NCI-H460 (cell line): ENCODE measurements around the gene PYGO2. TPM values are rescaled to one million over a fixed set of nuclear protein-coding genes. Genes with fewer than 3 reads are reported as not detected.

Experiments used
- DNase-seq: peaks from one replicate; pipeline ENCODE4 v3.0.0-alpha.2; 2016; ENCODE audit warnings: low read depth; ENCODE audit errors: extremely low read depth
- polyA plus RNA-seq: library from polyadenylated mRNA; depleted of rRNA; stranded (reverse); fragments of >200 nt; gene quantifications from 2 replicates; pipeline ENCODE4 v1.2.3, GENCODE V29; 2014; cell fraction: nucleus; rRNA removed
- total RNA-seq: library from RNA; depleted of rRNA; stranded (reverse); fragments of >200 nt; shearing (Covaris generic); gene quantifications from 2 replicates; pipeline ENCODE4 v1.2.3, GENCODE V29; 2014; rRNA removed

The PYGO2 gene
- total RNA-seq: 33.5 and 34.0 TPM in 2 replicates
- 45.5 and 53.7 TPM in 2 replicates for polyA plus RNA-seq

GRCh38 chr1:154961207-154962155 lies at the start of gene PYGO2:
TSS of gene PYGO2 (minus strand) at chr1:154961782. CDS start at chr1:154961576, 206 bp downstream.
- peak; percentile 73 for DNase-seq

- DNase-seq: no peak
These were observed 49.4 kb upstream of the PYGO2 start for GRCh38 chr1:155011004-155011416.

- no peak for DNase-seq
These were observed 48.8 kb upstream of the PYGO2 start for GRCh38 chr1:155010211-155010918.

- DNase-seq: no peak
These were observed 48.2 kb upstream of the PYGO2 start for GRCh38 chr1:155009742-155010141.

GRCh38 chr1:155009221-155009711 lies 47.7 kb upstream of the PYGO2 start:
- DNase-seq: no peak

GRCh38 chr1:155008015-155008941 lies 46.7 kb upstream of the PYGO2 start:
- no peak for DNase-seq

- no peak for DNase-seq
These were observed 45.8 kb upstream of the PYGO2 start for GRCh38 chr1:155007251-155007828.

- no peak for DNase-seq
These were observed 45.1 kb upstream of the PYGO2 start for GRCh38 chr1:155006601-155007101.

- DNase-seq: peak; percentile 53
These were observed 43.8 kb upstream of the PYGO2 start for GRCh38 chr1:155005076-155006011.

GRCh38 chr1:155004352-155005075 lies 42.9 kb upstream of the PYGO2 start:
- peak; percentile 74 for DNase-seq

- peak; percentile 88 for DNase-seq
These were observed 42.3 kb upstream of the PYGO2 start for GRCh38 chr1:155003766-155004351.

GRCh38 chr1:155003227-155003765 lies 41.7 kb upstream of the PYGO2 start:
- DNase-seq: peak; percentile 39

GRCh38 chr1:155002464-155003226 lies 41.1 kb upstream of the PYGO2 start, which contains the start of gene ZBTB7B:
TSS of gene ZBTB7B (plus strand) at chr1:155002802. CDS start at chr1:155014661, 11,859 bp downstream.
- DNase-seq: peak; percentile 33

- peak; percentile 100 for DNase-seq
These were observed 40.3 kb upstream of the PYGO2 start for GRCh38 chr1:155001675-155002463.

GRCh38 chr1:155001425-155001674 lies 39.8 kb upstream of the PYGO2 start:
- no peak for DNase-seq
